ENCODE data around the gene NFIC.
A peak's percentile ranks its signal among the peaks of the same experiment; 100 is the strongest.

Gene NFIC

GRCh38 chr19:3359015-3359918, 7.1 kb upstream of the NFIC start:
- DNase-seq (ENCODE audit: low spot score) = no peak

- no peak for DNase-seq (ENCODE audit: low spot score)
Measured at GRCh38 chr19:3359919-3360420, 6.4 kb upstream of the NFIC start.

GRCh38 chr19:3360421-3361383, 5.7 kb upstream of the NFIC start:
- no peak for DNase-seq (ENCODE audit: low spot score)

- DNase-seq (ENCODE audit: low spot score) = no peak
Measured at GRCh38 chr19:3361384-3362216, 4.8 kb upstream of the NFIC start.

DNA sequence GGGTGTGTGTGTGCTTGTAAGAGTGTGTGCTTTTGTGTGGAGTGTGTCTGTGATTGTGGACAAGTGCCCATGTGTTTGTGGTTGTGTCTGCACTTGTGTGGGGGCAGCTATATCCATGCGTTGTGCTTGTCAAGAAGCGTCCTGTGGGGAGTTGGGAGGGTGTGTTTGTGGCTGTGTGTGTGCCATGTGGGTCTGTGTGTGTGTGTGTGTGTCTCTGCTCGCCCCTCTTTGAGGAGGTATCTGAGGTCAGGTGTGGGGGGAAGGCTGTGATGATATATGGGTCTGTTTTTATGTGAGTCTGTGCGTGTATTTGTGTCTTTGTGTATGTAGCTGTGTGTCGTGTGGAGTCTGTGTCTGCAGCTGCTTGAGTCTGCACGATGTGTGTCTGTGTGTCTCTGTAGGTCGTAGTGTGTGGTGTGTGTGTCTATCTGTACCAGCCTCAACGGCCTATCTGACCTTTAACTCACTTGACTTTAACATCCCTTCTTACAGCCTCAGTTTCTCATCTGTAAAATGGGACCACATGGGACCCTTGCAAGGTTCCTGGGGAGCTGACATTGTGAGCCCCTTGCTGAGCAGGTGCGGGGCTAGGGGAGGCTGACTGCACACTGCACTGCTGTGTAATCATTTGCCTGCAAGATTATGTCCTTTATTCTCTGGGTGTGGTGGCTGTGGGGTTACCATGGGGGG, 4.0 kb upstream of the NFIC start:
- no peak for DNase-seq (ENCODE audit: low spot score)

DNA sequence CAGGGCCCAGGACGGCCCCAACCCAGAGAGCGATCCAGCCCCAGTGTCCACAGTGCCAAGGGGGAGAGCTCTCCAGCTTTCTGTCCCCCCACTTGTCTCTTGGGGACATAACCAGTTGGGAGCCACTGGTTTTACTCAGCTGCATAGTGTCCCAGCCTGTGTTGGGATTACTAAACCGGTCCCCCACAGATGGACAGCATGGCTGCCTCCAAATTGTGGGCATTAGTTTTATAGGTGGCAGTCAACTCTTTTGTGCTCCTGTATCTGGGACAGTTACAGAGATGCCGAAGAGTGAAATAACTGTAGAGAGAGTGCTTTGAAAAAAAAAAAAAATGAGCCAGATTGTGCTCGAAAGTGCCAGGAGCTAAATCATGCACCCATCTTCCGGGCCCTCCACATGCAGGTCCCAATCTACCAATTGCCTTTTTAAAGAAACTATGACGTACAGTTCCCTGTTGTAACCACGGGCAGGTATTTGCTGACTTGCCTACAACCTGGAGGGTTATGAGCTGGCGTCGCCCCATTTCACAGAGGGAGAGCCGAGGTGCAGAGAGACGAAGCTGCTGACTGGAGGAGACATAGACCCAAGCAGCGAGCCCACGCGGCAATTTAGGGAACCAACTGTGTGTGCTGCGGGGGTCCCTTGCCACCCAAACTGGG, 2.4 kb upstream of the NFIC start:
- no peak for DNase-seq (ENCODE audit: low spot score)

- DNase-seq (ENCODE audit: low spot score) = no peak
Measured at GRCh38 chr19:3364501-3364858, 1.9 kb upstream of the NFIC start.

- DNase-seq (ENCODE audit: low spot score) = no peak
Measured at GRCh38 chr19:3365093-3365835, 1.1 kb upstream of the NFIC start.

DNA sequence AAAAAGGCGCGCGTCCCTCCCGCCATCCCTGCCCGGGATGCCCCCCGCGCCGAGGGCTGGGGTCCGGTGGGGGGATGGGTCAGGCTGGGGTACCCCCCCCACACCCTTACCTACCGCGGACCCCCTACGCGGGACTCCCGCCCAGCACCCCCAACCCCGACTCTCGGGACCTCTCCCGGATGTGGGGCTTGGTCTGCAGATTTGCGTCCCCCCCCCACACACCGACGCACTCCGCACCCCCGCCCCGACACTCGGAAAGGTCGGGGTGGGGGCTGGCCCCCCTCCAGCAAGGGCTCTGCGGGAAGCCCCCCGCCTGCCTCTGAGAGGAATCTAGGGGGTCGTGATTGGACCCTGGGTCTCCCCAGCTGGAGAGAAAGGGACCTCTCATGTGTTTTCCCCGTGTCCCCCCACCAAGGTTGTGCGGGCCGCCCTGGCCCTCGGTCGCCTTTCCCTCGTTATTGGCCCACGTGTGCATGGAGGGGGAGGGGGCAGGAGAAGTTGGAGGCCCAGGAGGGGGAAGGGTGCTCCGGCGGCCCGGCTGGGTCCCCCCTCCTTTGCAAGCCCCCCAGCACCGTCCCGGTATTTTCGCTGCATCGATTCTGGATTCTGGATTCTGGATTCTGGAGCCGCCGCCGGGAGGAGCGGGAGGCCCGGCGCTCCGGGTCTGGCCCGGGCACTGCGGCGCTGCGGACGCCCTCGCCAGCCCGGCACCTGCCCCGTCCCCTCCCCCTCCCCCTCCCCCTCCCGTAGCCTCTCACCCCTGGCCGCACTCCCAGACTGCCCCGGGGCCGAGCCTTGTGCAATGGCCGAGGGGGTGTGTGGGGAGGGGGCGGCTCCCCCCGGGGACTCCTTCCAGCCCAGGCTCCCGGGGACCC, 607 bp downstream of the NFIC start:
- DNase-seq (ENCODE audit: low spot score) = peak; percentile 63

DNA sequence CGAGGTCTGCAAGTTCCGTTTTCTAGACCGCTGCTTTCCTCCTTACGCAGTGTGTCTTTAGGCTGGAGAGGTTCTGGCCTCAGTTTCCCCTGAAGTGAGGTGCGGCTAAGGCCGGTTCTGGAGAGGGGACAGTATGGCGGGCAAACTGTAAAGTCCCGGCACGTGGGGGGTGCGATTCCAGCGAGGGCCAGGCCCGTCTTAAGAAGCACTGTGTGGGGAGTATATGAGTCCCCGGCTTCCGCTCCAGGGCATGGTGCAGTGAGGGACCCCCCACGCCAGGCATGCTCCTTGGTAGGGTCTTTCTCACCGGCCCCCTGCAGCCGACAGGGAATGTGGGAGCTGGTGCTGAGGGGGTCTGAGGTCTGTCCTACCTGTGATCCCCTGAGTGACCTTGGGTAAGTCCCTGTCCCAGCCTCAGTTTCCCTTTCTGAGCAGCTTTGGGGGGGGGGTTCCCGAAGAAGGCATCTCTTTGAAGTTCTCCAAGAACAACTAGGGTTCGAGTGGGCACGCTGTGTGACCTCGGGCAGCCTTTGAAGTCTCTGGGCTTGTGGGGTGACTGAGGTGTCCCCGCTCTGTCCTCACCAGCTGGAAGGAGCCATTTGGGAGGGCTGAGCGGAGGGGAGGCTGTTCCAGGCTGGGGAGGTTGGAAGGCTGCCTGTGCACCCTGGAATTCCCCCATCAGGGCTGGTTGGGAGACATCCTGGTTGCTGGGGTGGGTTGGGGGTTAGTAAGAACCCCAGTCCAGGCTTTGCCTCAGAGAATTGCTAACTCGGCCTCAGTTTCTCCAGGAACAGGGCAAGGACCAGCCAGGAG, 1.5 kb downstream of the NFIC start:
- no peak for DNase-seq (ENCODE audit: low spot score)

- no peak for DNase-seq (ENCODE audit: low spot score)
Measured at GRCh38 chr19:3368441-3368795, 2.0 kb downstream of the NFIC start.

DNA sequence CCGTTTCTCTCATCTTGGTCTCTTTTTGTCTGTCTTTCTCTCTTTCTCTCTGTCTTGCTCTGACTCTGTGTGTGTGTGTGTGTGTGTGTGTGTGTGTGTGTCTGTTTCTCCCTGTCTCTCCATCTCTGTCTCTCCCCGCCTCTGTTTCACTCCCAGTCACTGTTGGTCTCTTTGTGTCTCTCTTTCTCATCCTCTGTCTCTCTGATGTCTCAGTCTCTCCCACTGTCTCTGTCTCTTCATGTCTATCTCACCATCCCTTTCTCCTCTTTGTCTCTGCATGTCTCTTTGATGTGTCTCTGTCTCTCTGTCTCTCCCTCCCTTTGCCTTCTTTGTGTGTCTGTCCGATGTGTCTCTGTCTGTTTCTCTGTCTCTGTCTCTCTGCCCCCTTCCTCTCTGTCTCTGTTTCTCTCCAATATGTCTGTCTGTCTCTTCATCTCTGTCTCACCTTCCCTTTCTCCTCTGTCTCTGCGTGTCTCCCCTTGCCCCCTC, 2.5 kb downstream of the NFIC start:
- DNase-seq (ENCODE audit: low spot score) = no peak

- no peak for DNase-seq (ENCODE audit: low spot score)
Measured at GRCh38 chr19:3369337-3370213, 3.2 kb downstream of the NFIC start.

GRCh38 chr19:3370214-3370720, 3.9 kb downstream of the NFIC start:
- no peak for DNase-seq (ENCODE audit: low spot score)

GRCh38 chr19:3370728-3371591, 4.6 kb downstream of the NFIC start:
- DNase-seq (ENCODE audit: low spot score) = no peak

- DNase-seq (ENCODE audit: low spot score) = no peak
Measured at GRCh38 chr19:3372413-3372812, 6.0 kb downstream of the NFIC start.

Measured in ecto neural progenitor cell (in vitro differentiated cells).